MG63 (cell line): ENCODE results near the gene ITPR2. TPM values are rescaled to one million over a fixed set of nuclear protein-coding genes. Genes with fewer than 3 reads are reported as not detected.
"Not testable (repeated sequence)": the region's sequence is repeated elsewhere in the genome, so short reads cannot be mapped to it uniquely, and the experiment has no call there.

Experiments
- DNase-seq: peaks from one replicate; pipeline ENCODE4 v3.0.0-alpha.2; 2020
- H3K27me3 ChIP-seq: fragments of 250-450 bp; sonication (Bioruptor Pico); 2 replicates; pipeline ENCODE4 v1.5.1; 2020; ENCODE audit warnings: mild to moderate bottlenecking, moderate library complexity
- H3K36me3 ChIP-seq: fragments of 250-450 bp; sonication (Bioruptor Pico); 2 replicates; pipeline ENCODE4 v1.5.1; 2020; ENCODE audit warnings: mild to moderate bottlenecking, moderate library complexity
- H3K4me3 ChIP-seq: fragments of 250-450 bp; sonication (Bioruptor Pico); 2 replicates; pipeline ENCODE4 v1.5.1; 2020; ENCODE audit warnings: mild to moderate bottlenecking, moderate library complexity
- H3K9me3 ChIP-seq: fragments of 250-450 bp; sonication (Bioruptor Pico); 2 replicates; pipeline ENCODE4 v1.5.1; 2020; ENCODE audit warnings: mild to moderate bottlenecking, moderate library complexity
- total RNA-seq: library from RNA; depleted of rRNA; stranded (reverse); fragments of >200 nt; shearing (Covaris generic); gene quantifications from 2 replicates; pipeline ENCODE4 v1.2.3, GENCODE V29; 2014; ENCODE audit warnings: low replicate concordance; rRNA removed

Gene ITPR2
- 3.6 and 4.6 TPM in 2 replicates for total RNA-seq

- H3K4me3 ChIP-seq, result peak within 1 kb of the TSS; percentile 79
- H3K36me3 ChIP-seq, result no peaks in the 10 kb centered on the region
- no peaks in the 10 kb centered on the region for H3K9me3 ChIP-seq
- DNase-seq, result peak; percentile 92
- H3K27me3 ChIP-seq, result no peaks in the 10 kb centered on the region; the same call in 1 of the 2 replicates
These were observed at the start of gene ITPR2 for GRCh38 chr12:26832822-26833742. ITPR2 (minus strand) TSS chr12:26833194; CDS start chr12:26832781, 413 bp downstream.

GRCh38 chr12:26880625-26881024 is 47.6 kb upstream of the ITPR2 start:
- Histone ChIP-seq H3K4me3 (no peak overlapping the region), H3K9me3 (peaks cover 3% of the 10 kb centered on the region; the same call in 1 of the 2 replicates), H3K27me3 (no peaks in the 10 kb centered on the region), H3K36me3 (no peaks in the 10 kb centered on the region)
- DNase-seq, result no peak

DNA sequence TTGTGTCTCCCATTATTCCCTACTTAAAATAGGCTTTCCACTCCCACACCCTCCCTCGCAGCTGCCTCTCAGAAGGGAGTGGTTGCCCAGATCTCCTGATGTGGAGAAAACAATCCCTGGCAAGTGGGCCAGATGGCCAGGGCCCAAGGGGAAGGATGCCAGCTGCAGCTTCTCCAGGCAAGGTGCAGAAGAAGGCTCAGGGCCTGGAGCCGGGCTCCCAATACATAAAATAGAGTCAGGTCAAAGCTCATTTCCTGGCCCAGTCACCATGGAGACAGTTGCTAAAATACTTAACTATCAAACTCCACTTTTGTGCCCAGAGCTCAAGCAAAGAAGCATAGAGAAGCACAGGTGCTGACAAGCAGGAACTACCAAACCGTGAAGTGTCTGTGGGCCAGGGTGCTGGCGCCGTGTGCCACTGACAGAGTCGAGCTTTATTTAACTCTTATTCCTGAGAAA is 45.7 kb upstream of the ITPR2 start:
- no peaks in the 10 kb centered on the region for H3K36me3 ChIP-seq
- no peak overlapping the region for H3K4me3 ChIP-seq
- H3K27me3 ChIP-seq, result no peaks in the 10 kb centered on the region
- peak; percentile 23 for DNase-seq
- peaks cover 2% of the 10 kb centered on the region; the same call in 1 of the 2 replicates for H3K9me3 ChIP-seq

GRCh38 chr12:26874501-26875296 is 41.7 kb upstream of the ITPR2 start:
- Histone ChIP-seq H3K27me3 (no peaks in the 10 kb centered on the region), H3K9me3 (no peaks in the 10 kb centered on the region; the same call in 1 of the 2 replicates), H3K36me3 (no peaks in the 10 kb centered on the region), H3K4me3 (no peak overlapping the region)
- DNase-seq, result no peak

DNA sequence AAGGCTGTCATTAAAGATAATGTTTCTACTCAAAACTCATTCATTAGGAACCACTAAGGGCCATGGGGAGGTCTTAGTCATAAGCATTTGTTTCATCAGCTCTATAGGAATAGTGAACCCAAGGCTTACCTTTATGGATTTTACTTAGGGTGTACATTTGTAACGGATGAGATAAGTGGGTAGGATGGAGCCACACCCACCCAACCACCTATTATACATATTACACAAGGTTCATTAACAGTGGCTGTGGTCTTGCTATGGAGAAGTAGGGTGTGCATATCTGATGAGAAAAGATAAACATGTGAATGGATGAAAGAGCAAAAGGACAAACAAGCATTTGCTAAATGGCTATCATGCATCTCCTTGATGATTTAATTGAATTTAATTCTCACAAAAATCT is 39.6 kb upstream of the ITPR2 start:
- Histone ChIP-seq H3K27me3 (no peaks in the 10 kb centered on the region), H3K4me3 (no peak overlapping the region), H3K9me3 (no peaks in the 10 kb centered on the region; the same call in 1 of the 2 replicates), H3K36me3 (no peaks in the 10 kb centered on the region)
- DNase-seq, result no peak

- no peak for DNase-seq
- no peak overlapping the region for H3K4me3 ChIP-seq
- H3K36me3 ChIP-seq, result no peaks in the 10 kb centered on the region
- no peaks in the 10 kb centered on the region for H3K9me3 ChIP-seq
- no peaks in the 10 kb centered on the region for H3K27me3 ChIP-seq
These were observed 39.0 kb upstream of the ITPR2 start for GRCh38 chr12:26871985-26872384.

DNA sequence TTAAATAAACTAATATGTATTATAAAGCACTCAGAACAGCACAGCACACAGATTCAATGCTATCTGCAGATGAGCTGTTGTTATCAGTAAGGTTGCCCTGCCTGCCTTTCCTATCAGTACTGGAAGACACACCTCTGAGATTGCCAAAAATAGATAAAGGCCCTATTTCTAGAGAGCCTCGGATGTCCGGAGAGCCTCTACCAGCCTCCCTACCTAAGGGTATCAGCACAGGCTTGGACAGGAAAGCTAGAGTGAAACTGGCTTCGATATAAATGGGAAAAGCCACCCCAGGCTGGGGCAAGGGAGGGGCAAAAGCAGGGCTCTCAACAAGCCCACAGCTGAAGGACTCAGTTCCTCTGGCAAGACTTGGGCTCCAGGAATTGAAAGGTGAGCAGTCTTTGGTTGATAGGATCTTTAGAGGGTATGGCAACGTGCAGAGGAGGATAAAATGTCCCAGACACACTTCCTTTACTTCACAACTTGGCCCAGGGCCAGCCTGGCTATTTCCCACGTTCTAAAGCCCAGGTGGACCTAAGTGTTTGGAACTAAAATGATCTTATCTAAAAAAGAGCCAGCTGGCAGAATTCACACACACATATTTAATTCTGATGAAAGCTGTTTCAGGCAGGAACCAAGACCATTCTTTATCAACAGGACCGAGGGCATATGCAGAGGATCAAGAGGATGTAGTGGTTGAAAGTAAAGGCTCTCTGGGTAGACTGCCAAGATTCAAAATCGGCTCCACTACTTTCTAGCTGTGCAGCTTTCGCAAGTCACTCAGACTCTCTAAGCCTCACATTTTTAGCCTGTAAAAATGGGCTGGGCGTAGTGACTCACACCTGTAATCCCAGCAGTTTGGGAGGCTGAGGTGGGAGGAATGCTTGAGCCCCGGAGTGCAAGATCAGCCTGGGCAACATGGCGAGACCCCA is 37.8 kb upstream of the ITPR2 start:
- DNase-seq, result peak; percentile 53
- Histone ChIP-seq H3K4me3 (no peak overlapping the region), H3K27me3 (no peaks in the 10 kb centered on the region), H3K9me3 (no peaks in the 10 kb centered on the region), H3K36me3 (no peaks in the 10 kb centered on the region)

- no peaks in the 10 kb centered on the region for H3K9me3 ChIP-seq
- H3K27me3 ChIP-seq, result no peaks in the 10 kb centered on the region
- H3K4me3 ChIP-seq, result no peak overlapping the region
- DNase-seq, result no peak
- H3K36me3 ChIP-seq, result no peaks in the 10 kb centered on the region
These were observed 37.0 kb upstream of the ITPR2 start for GRCh38 chr12:26869908-26870459.

- no peaks in the 10 kb centered on the region for H3K9me3 ChIP-seq
- no peak for DNase-seq
- H3K36me3 ChIP-seq, result no peaks in the 10 kb centered on the region
- no peak overlapping the region for H3K4me3 ChIP-seq
- no peaks in the 10 kb centered on the region for H3K27me3 ChIP-seq
These were observed 36.1 kb upstream of the ITPR2 start for GRCh38 chr12:26869104-26869494.

DNA sequence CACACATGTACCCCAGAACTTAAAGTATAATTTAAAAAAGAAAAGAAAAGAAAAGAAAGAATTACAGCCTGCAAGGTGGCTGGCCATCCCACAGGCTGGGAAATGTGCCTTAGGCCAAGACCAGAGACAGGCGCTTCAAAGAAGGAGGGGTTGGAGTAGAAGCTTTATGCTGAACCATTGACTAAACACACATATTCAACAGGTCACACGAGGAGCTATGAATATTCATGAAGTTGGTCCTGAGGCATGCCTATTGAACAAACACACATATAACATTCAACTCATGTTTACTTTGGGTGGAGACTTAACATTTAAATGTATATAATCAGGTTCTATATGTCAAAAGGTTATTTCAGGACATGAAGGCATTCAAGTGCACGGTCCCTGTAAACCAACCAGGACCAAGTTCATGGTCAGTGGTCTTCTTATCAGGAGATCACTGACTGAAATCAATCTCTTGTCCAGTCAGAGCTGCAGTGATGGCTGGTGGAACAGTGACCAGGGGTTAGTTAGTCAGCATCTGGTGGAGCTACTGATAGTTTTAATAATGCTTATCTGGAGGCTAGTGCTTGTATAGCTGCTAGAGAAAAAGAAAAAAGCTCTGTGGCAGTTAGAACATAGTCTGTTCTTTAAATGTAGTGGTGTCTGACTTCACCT is 35.6 kb upstream of the ITPR2 start:
- H3K9me3 ChIP-seq, result no peaks in the 10 kb centered on the region
- no peak for DNase-seq
- no peak overlapping the region for H3K4me3 ChIP-seq
- no peaks in the 10 kb centered on the region for H3K36me3 ChIP-seq
- no peaks in the 10 kb centered on the region for H3K27me3 ChIP-seq

DNA sequence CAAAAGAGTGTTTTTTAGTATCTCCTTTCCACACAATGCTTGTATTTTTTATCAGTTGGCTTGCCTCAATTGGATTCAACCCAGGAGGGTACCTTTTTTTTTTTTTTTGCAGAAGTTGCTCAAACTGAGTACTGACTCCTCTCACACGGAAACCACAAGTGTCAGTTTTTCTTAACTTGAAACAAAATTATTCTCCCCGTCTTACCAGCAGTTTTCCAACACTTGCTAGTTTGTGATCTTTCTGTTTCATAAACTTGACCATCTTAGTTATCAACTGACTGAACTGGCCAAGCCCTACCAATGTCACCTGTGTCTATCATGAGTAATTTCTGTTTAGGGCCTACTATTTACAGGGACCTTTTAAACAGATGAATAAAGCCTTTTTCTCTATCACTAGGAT is 34.1 kb upstream of the ITPR2 start:
- DNase-seq, result no peak
- Histone ChIP-seq H3K4me3 (no peak overlapping the region), H3K27me3 (0 out of 2 replicates have a peak, but pooled peaks cover 2% of the 10 kb centered on the region)

DNA sequence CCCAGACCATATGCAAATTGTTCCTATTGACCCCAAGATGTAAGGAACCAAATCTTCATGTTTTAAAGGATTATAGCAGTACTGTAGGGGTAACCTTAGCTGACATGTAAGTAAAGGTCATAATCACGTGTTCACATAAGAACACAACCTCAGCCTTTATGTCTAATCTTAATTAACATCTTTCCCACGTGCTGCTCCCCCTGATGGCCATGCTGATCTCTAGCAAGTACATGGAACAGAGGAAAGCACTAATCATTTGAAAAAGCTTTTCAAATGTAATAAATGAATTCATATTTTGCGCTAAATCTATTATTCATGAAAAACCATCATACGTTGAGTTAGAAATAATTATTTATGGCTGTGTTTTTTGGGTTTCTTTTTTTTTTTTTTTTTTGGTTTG is 30.5 kb upstream of the ITPR2 start:
- Histone ChIP-seq H3K9me3 (no peaks in the 10 kb centered on the region), H3K36me3 (no peaks in the 10 kb centered on the region)
- no peak for DNase-seq

More for the DNA sequence above, 34.1 kb upstream of the ITPR2 start:
- Histone ChIP-seq H3K9me3 (no peaks in the 10 kb centered on the region), H3K36me3 (no peaks in the 10 kb centered on the region)

GRCh38 chr12:26862787-26863186 is 29.8 kb upstream of the ITPR2 start:
- not testable (repeated sequence) for H3K9me3 ChIP-seq, DNase-seq, H3K4me3 ChIP-seq, H3K36me3 ChIP-seq
- H3K27me3 ChIP-seq, result peaks cover 23% of the 10 kb centered on the region

More for the DNA sequence above, 30.5 kb upstream of the ITPR2 start:
- H3K27me3 ChIP-seq, result peaks cover 22% of the 10 kb centered on the region
- no peak overlapping the region for H3K4me3 ChIP-seq

GRCh38 chr12:26861690-26862089 is 28.7 kb upstream of the ITPR2 start:
- peaks cover 26% of the 10 kb centered on the region for H3K27me3 ChIP-seq
- no peak overlapping the region for H3K4me3 ChIP-seq
- H3K9me3 ChIP-seq, result no peaks in the 10 kb centered on the region
- no peak for DNase-seq
- no peaks in the 10 kb centered on the region for H3K36me3 ChIP-seq

DNA sequence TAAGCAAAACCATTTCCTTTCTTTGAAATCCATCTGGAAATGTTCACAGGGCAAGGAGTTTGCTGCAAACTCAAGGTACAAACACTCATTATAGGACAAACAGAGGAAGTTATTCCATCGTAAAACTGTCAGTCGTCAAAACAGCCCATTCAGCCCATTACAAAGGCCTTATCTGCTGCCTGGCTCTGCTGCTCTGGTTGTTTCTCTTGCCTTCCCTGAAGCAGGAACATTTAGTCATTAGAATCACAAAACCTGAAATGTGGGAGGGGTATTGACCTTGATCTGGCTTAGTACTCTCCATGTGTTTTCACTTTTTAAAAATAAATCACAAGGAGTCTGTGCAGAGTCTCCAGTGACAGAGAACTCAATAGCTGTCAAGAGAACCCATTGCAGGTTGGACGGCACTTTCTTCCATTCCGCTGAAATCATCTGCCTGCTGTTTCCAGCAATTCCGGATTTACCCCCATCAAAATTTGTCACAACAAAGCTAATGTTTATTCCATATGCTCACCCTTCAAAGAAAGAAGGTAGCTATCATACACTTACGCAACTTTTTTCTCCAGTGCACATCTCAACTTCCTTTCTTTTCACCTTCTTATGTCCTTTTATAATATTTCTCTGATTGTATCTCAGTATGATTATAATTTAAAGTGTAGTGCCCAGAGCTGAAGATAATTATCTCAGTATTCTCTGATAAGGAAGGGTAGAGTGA is 24.6 kb upstream of the ITPR2 start:
- Histone ChIP-seq H3K36me3 (no peaks in the 10 kb centered on the region), H3K9me3 (no peaks in the 10 kb centered on the region), H3K27me3 (peaks cover 27% of the 10 kb centered on the region), H3K4me3 (no peak overlapping the region)
- no peak for DNase-seq
